IMR-90 (cell line): ENCODE data around the gene SLC25A33. TPM values are rescaled to one million over a fixed set of nuclear protein-coding genes. Genes with fewer than 3 reads are reported as not detected.

Source experiments
- ATAC-seq: fragments of 200-7000 bp; cut with Tn5 transposase; 2 replicates; pipeline ENCODE4 v1.9.1; 2020; ENCODE audit warnings: low read depth, mild to moderate bottlenecking, moderate library complexity
- BruUV-seq: library from RNA; stranded (reverse); fragments of 400-500 nt; replicated peaks from 2 replicates; lab custom pipeline; 2021; lab: Mats Ljungman, UMichigan
- CTCF ChIA-PET: fragments of 300-600 bp; formaldehyde crosslinking; extraction: SDS; loops from one replicate; lab custom pipeline; 2021; ENCODE audit warnings: antibody characterized with exemption; lab: Yijun Ruan, JAX
- POLR2A ChIA-PET: fragments of 300-600 bp; sonication (Branson Sonifier 250); formaldehyde crosslinking; loops from one replicate; lab custom pipeline; 2022; ENCODE audit warnings: antibody characterized with exemption; ENCODE audit not compliant: unreplicated experiment; lab: Charles Lee
- DNase-seq: peaks from one replicate; pipeline ENCODE4 v3.0.0; 2013
- H2AFZ ChIP-seq: replicated peaks from 2 replicates; pipeline ENCODE3; 2013; ENCODE audit warnings: low read length, mild to moderate bottlenecking; ENCODE audit not compliant: poor library complexity
- H2AK5ac ChIP-seq: 2 replicates; pipeline ENCODE4 v1.6.1; 2013; ENCODE audit warnings: low read depth, low read length, inconsistent platforms
- H2AK9ac ChIP-seq: replicated peaks from 2 replicates; pipeline ENCODE3; 2013; ENCODE audit warnings: mild to moderate bottlenecking, low read depth, low read length, moderate library complexity; ENCODE audit not compliant: poor library complexity
- H2BK120ac ChIP-seq: 2 replicates; pipeline ENCODE4 v1.6.1; 2013; ENCODE audit warnings: low read depth, low read length, inconsistent platforms
- H2BK15ac ChIP-seq: 3 replicates; pipeline ENCODE4 v1.6.1; 2013; ENCODE audit warnings: low read depth, low read length, inconsistent platforms
- H2BK20ac ChIP-seq: 2 replicates; pipeline ENCODE4 v1.6.1; 2013; ENCODE audit warnings: low read depth, mild to moderate bottlenecking, inconsistent platforms, low read length, moderate library complexity
- H2BK5ac ChIP-seq: 2 replicates; pipeline ENCODE4 v1.6.1; 2013; ENCODE audit warnings: mild to moderate bottlenecking, low read depth, low read length, inconsistent platforms; ENCODE audit not compliant: poor library complexity, severe bottlenecking
- H3K14ac ChIP-seq: replicated peaks from 2 replicates; pipeline ENCODE4 v1.6.1; 2013; ENCODE audit warnings: low read depth, low read length, inconsistent platforms
- H3K18ac ChIP-seq: 2 replicates; pipeline ENCODE4 v1.6.1; 2013; ENCODE audit warnings: low read depth, low read length, control low read depth
- H3K23ac ChIP-seq: 2 replicates; pipeline ENCODE4 v1.6.1; 2013; ENCODE audit warnings: low read depth, low read length, inconsistent platforms
- H3K27ac ChIP-seq: 2 replicates; pipeline ENCODE4 v1.5.1; 2013; ENCODE audit warnings: mild to moderate bottlenecking, control low read depth, low read length; ENCODE audit not compliant: insufficient read depth
- H3K27me3 ChIP-seq: 2 replicates; pipeline ENCODE4 v1.6.1; 2013; ENCODE audit warnings: low read length; ENCODE audit not compliant: control insufficient read depth, insufficient read depth
- H3K36me3 ChIP-seq: 2 replicates; pipeline ENCODE4 v1.6.1; 2013; ENCODE audit warnings: low read length, mixed read lengths; ENCODE audit not compliant: control insufficient read depth, insufficient read depth
- H3K4ac ChIP-seq: 2 replicates; pipeline ENCODE4 v1.6.1; 2013; ENCODE audit warnings: low read depth, low read length, inconsistent platforms
- H3K4me1 ChIP-seq: 2 replicates; pipeline ENCODE4 v1.6.1; 2013; ENCODE audit warnings: low read length, mixed read lengths; ENCODE audit not compliant: control insufficient read depth, insufficient read depth
- H3K4me2 ChIP-seq: 2 replicates; pipeline ENCODE4 v1.6.1; 2013; ENCODE audit warnings: low read depth, mild to moderate bottlenecking, control low read depth, low read length, moderate library complexity
- H3K4me3 ChIP-seq: 2 replicates; pipeline ENCODE4 v1.5.1; 2013; ENCODE audit warnings: low read depth, mild to moderate bottlenecking, control low read depth, low read length, moderate library complexity; ENCODE audit not compliant: insufficient read depth
- H3K56ac ChIP-seq: 2 replicates; pipeline ENCODE4 v1.6.1; 2013; ENCODE audit warnings: low read length, inconsistent platforms; ENCODE audit not compliant: insufficient read depth; ENCODE audit errors: extremely low read depth
- H3K79me1 ChIP-seq, 2 experiments: 2 replicates each; pipeline ENCODE4 v1.6.1; 2013; ENCODE audit warnings: low read length in 2 of 2, inconsistent platforms in 1 of 2, low read depth in 1 of 2
- H3K9ac ChIP-seq: 2 replicates; pipeline ENCODE4 v1.6.1; 2013; ENCODE audit warnings: low read depth, low read length, control low read depth
- H3K9me1 ChIP-seq: 2 replicates; pipeline ENCODE4 v1.6.1; 2013; ENCODE audit warnings: low read length, inconsistent platforms; ENCODE audit not compliant: insufficient read depth
- H3K9me3 ChIP-seq: 2 replicates; pipeline ENCODE4 v1.6.1; 2013; ENCODE audit warnings: low read length; ENCODE audit not compliant: control insufficient read depth, insufficient read depth
- H4K20me1 ChIP-seq: 2 replicates; pipeline ENCODE4 v1.6.1; 2013; ENCODE audit warnings: low read length, inconsistent platforms; ENCODE audit not compliant: insufficient read depth
- H4K5ac ChIP-seq: 2 replicates; pipeline ENCODE4 v1.6.1; 2013; ENCODE audit warnings: mild to moderate bottlenecking, low read depth, low read length, control low read depth
- H4K8ac ChIP-seq, 2 experiments: 2 replicates each; pipeline ENCODE4 v1.6.1; 2013; ENCODE audit warnings: low read depth in 2 of 2, low read length in 2 of 2, control low read depth in 1 of 2, inconsistent platforms in 1 of 2
- H4K91ac ChIP-seq: 2 replicates; pipeline ENCODE4 v1.6.1; 2013; ENCODE audit warnings: low read depth, low read length, inconsistent platforms; ENCODE audit not compliant: insufficient read depth
- BHLHE40 ChIP-seq: fragments of 150-350 bp; IDR thresholded peaks from 2 replicates; pipeline ENCODE4 v1.6.1; 2016; ENCODE audit warnings: mild to moderate bottlenecking, low read depth, low read length
- CEBPB ChIP-seq: IDR thresholded peaks from 2 replicates; pipeline ENCODE4 v1.6.1; 2012; ENCODE audit warnings: low read depth, low read length, improper control_type of control experiment
- CHD1 ChIP-seq: IDR thresholded peaks from 2 replicates; pipeline ENCODE4 v1.6.1; 2012; ENCODE audit warnings: low read depth, low read length, improper control_type of control experiment
- CTCF ChIP-seq: conservative IDR thresholded peaks from 2 replicates; pipeline ENCODE4 v1.5.1; 2012; ENCODE audit warnings: mild to moderate bottlenecking, low read depth, low read length, improper control_type of control experiment
- ELK1 ChIP-seq: fragments of 150-350 bp; IDR thresholded peaks from 2 replicates; pipeline ENCODE4 v1.6.1; 2016; ENCODE audit warnings: low read depth, mild to moderate bottlenecking, low read length, moderate library complexity, borderline replicate concordance
- FOS ChIP-seq: fragments of 150-350 bp; IDR thresholded peaks from 2 replicates; pipeline ENCODE4 v1.6.1; 2016; ENCODE audit warnings: low read depth, low read length
- MAFK ChIP-seq: IDR thresholded peaks from 2 replicates; pipeline ENCODE4 v1.6.1; 2012; ENCODE audit warnings: low read depth, low read length, improper control_type of control experiment
- MAZ ChIP-seq: IDR thresholded peaks from 2 replicates; pipeline ENCODE4 v1.6.1; 2012; ENCODE audit warnings: low read depth, mild to moderate bottlenecking, low read length, improper control_type of control experiment, moderate library complexity, borderline replicate concordance
- MXI1 ChIP-seq: IDR thresholded peaks from 2 replicates; pipeline ENCODE4 v1.6.1; 2012; ENCODE audit warnings: low read depth, mild to moderate bottlenecking, low read length, moderate library complexity, borderline replicate concordance
- NFE2L2 ChIP-seq: fragments of 150-350 bp; IDR thresholded peaks from 2 replicates; pipeline ENCODE4 v1.6.1; 2016; ENCODE audit warnings: low read depth, mild to moderate bottlenecking, low read length
- POLR2A ChIP-seq: IDR thresholded peaks from 2 replicates; pipeline ENCODE4 v1.6.1; 2012; ENCODE audit warnings: mild to moderate bottlenecking, low read depth, low read length
- RAD21 ChIP-seq: IDR thresholded peaks from 2 replicates; pipeline ENCODE4 v1.6.1; 2012; ENCODE audit warnings: low read length, improper control_type of control experiment
- RCOR1 ChIP-seq: IDR thresholded peaks from 2 replicates; pipeline ENCODE4 v1.6.1; 2012; ENCODE audit warnings: mild to moderate bottlenecking, low read length, improper control_type of control experiment; ENCODE audit not compliant: insufficient replicate concordance
- RFX5 ChIP-seq: IDR thresholded peaks from 2 replicates; pipeline ENCODE4 v1.8.0; 2012; ENCODE audit warnings: low read depth, mild to moderate bottlenecking, low read length, moderate library complexity
- SMC3 ChIP-seq: fragments of 150-350 bp; IDR thresholded peaks from 2 replicates; pipeline ENCODE4 v1.6.1; 2016; ENCODE audit warnings: low read depth, mild to moderate bottlenecking, antibody characterized with exemption, low read length, moderate library complexity
- USF2 ChIP-seq: fragments of 150-350 bp; IDR thresholded peaks from 2 replicates; pipeline ENCODE4 v1.6.1; 2017; ENCODE audit warnings: mild to moderate bottlenecking, antibody characterized with exemption, low read length, low read depth
- WGBS, 2 experiments: methylation state at CpG; one replicate each; pipeline versions ENCODE4 v1.1.5 to v1.1.7; 2013; ENCODE audit warnings: missing lambda C conversion rate in 2 of 2; ENCODE audit not compliant: insufficient read length in 1 of 2; ENCODE audit errors: extremely low coverage in 2 of 2; 5-methylcytosine and 5-hydroxymethylcytosine counted together
- dilution Hi-C: fragments of 300-500 bp; cut with HindIII; formaldehyde crosslinking; loops from one replicate; pipeline ENCODE4 v1.14.3; 2018; ENCODE audit warnings: low sequenced_read_pairs; ENCODE audit not compliant: unreplicated experiment
- in situ Hi-C: fragments of 300-500 bp; cut with MboI; formaldehyde crosslinking; loops from 3 replicates; pipeline ENCODE4 v1.14.3; 2019; ENCODE audit warnings: low sequenced_read_pairs, inconsistent platforms, mixed read lengths
- intact Hi-C: fragments of 100-400 bp; cut with micrococcal nuclease; formaldehyde crosslinking; loops from 2 replicates; pipeline ENCODE4 v1.10.0; 2022
- polyA plus RNA-seq, 3 experiments: library from polyadenylated mRNA; depleted of rRNA; stranded (reverse); fragments of >200 nt; gene quantifications; 2 replicates each; pipeline ENCODE4 v1.2.3, GENCODE V29; 2012; ENCODE audit warnings: low replicate concordance in 1 of 3
- total RNA-seq: library from RNA; depleted of rRNA; stranded (reverse); fragments of >200 nt; gene quantifications from 2 replicates; pipeline ENCODE4 v1.2.3, GENCODE V29; 2012

Gene SLC25A33
- total and polyA plus RNA-seq, 2 of the 4 experiments (the other 2 are of a cell fraction): 2.5 to 3.0 TPM

GRCh38 chr1:9580942-9581341 lies 41.7 kb downstream of the SLC25A33 start:
- CTCF ChIA-PET: no interaction called here
- in situ Hi-C loops: no loop called here
- TF ChIP-seq ELK1 (no peak), CHD1 (no peak), RFX5 (no peak), MAFK (no peak), POLR2A (no peak), MAZ (no peak), FOS (no peak), RAD21 (no peak), USF2 (no peak), RCOR1 (no peak), MXI1 (no peak), CEBPB (no peak), NFE2L2 (no peak), BHLHE40 (no peak), CTCF (no peak), SMC3 (no peak)

More at GRCh38 chr1:9580942-9581341, 41.7 kb downstream of the SLC25A33 start:
- H3K4ac ChIP-seq: no peak overlapping the region
- H3K36me3 ChIP-seq: peaks cover 16% of the 10 kb centered on the region
- H2AK9ac ChIP-seq: no peak overlapping the region
- no peak overlapping the region for H4K8ac ChIP-seq
- no peaks in the 10 kb centered on the region for H3K27me3 ChIP-seq
- H4K20me1 ChIP-seq: no peaks in the 10 kb centered on the region
- H3K9me3 ChIP-seq: no peaks in the 10 kb centered on the region
- 0 out of 2 replicates have a peak, but pooled peaks cover 2% of the 10 kb centered on the region for H3K9me1 ChIP-seq
- dilution Hi-C loops: no loop called here
- no TSS peak for BruUV-seq
- DNase-seq (no peak), ATAC-seq (no peak)
- no peak overlapping the region for H3K23ac ChIP-seq
- no peak overlapping the region for H2AFZ ChIP-seq
- no peak overlapping the region for H3K14ac ChIP-seq
- H3K56ac ChIP-seq: no peak overlapping the region
- no peak overlapping the region for H4K5ac ChIP-seq
- H2BK15ac ChIP-seq: no peak overlapping the region
- no peak overlapping the region for H3K4me2 ChIP-seq
- POLR2A ChIA-PET: no interaction called here
- H3K9ac ChIP-seq: no peak overlapping the region
- no peak overlapping the region for H4K91ac ChIP-seq
- no peaks in the 10 kb centered on the region for H3K79me1 ChIP-seq
- intact Hi-C loops: no loop called here
- no peak overlapping the region for H2BK20ac ChIP-seq
- H2BK5ac ChIP-seq: no peak overlapping the region
- no CpG with 5 or more reads among the region's 2 CpGs for WGBS, 2 experiments
- no peak overlapping the region for H3K18ac ChIP-seq
- H3K4me3 ChIP-seq: no peak overlapping the region
- no peak overlapping the region for H2BK120ac ChIP-seq
- H3K4me1 ChIP-seq: no peaks in the 10 kb centered on the region
- no peak overlapping the region for H3K27ac ChIP-seq
- H2AK5ac ChIP-seq: no peak overlapping the region
